PC-9 (cell line): ENCODE measurements around the gene TMEM18.

Experiments
- CTCF ChIP-seq: fragments of 200-600 bp; sonication (generic); conservative IDR thresholded peaks from 2 replicates; pipeline ENCODE4 v1.6.1; 2017; ENCODE audit warnings: mixed run types, antibody characterized with exemption, mild to moderate bottlenecking, moderate library complexity
- EZH2 ChIP-seq: fragments of 200-600 bp; sonication (generic); IDR thresholded peaks from 2 replicates; pipeline ENCODE4 v1.8.0; 2017; ENCODE audit warnings: antibody characterized with exemption, low read depth

GRCh38 chr2:663221-663620 is 14.0 kb downstream of the TMEM18 start:
- TF ChIP-seq CTCF (no peak), EZH2 (no peak)
